Measurements from ENCODE around the gene TSKS.

The TSKS gene

GRCh38 chr19:49763230-49763629, at the start of gene TSKS:
Gene TSKS (minus strand): TSS chr19:49763306. CDS start chr19:49763247, 59 bp downstream.
- no peak for DNase-seq

GRCh38 chr19:49812452-49812996, 49.4 kb upstream of the TSKS start:
- no peak for DNase-seq

- no peak for DNase-seq
Measured at GRCh38 chr19:49811328-49811727, 48.2 kb upstream of the TSKS start.

GRCh38 chr19:49809941-49810389, 46.9 kb upstream of the TSKS start:
- DNase-seq, result no peak

GRCh38 chr19:49809160-49809940, 46.2 kb upstream of the TSKS start:
- DNase-seq, result peak; percentile 38

GRCh38 chr19:49808711-49809159, 45.6 kb upstream of the TSKS start:
- DNase-seq, result peak; percentile 79

- DNase-seq, result no peak
Measured at GRCh38 chr19:49807904-49808675, 45.0 kb upstream of the TSKS start.

GRCh38 chr19:49807058-49807903, 44.2 kb upstream of the TSKS start:
- no peak for DNase-seq

GRCh38 chr19:49806620-49806959, 43.5 kb upstream of the TSKS start:
- DNase-seq, result no peak

- no peak for DNase-seq
Measured at GRCh38 chr19:49805822-49806619, 42.9 kb upstream of the TSKS start.

- no peak for DNase-seq
Measured at GRCh38 chr19:49803529-49803856, 40.4 kb upstream of the TSKS start.

GRCh38 chr19:49802836-49803528, 39.9 kb upstream of the TSKS start:
- no peak for DNase-seq

GRCh38 chr19:49801966-49802661, 39.0 kb upstream of the TSKS start:
- no peak for DNase-seq

GRCh38 chr19:49801401-49801888, 38.3 kb upstream of the TSKS start:
- no peak for DNase-seq

- no peak for DNase-seq
Measured at GRCh38 chr19:49800771-49801170, 37.7 kb upstream of the TSKS start.

GRCh38 chr19:49799798-49800376, 36.8 kb upstream of the TSKS start:
- DNase-seq, result no peak

- DNase-seq, result no peak
Measured at GRCh38 chr19:49799271-49799797, 36.2 kb upstream of the TSKS start.

GRCh38 chr19:49798574-49798973, 35.5 kb upstream of the TSKS start:
- no peak for DNase-seq

GRCh38 chr19:49795615-49796014, 32.5 kb upstream of the TSKS start:
- no peak for DNase-seq

GRCh38 chr19:49793561-49793840, 30.4 kb upstream of the TSKS start:
- DNase-seq, result no peak

Measured in activated CD4-positive, alpha-beta T cell treated with anti-CD3 and anti-CD28 coated beads for 1 hour (primary cell).